CD8-positive, alpha-beta memory T cell (primary cell): ENCODE measurements around the gene TAS2R60. TPM values are rescaled to one million over a fixed set of nuclear protein-coding genes. Genes with fewer than 3 reads are reported as not detected.
"Not testable (repeated sequence)": the region's sequence is repeated elsewhere in the genome, so short reads cannot be mapped to it uniquely, and the experiment has no call there.

Experiments
- CTCF ChIA-PET: fragments of 350-600 bp; sonication (Branson Sonifier 250); formaldehyde crosslinking; loops from one replicate; lab custom pipeline; 2021; ENCODE audit warnings: antibody characterized with exemption; lab: Charles Lee
- POLR2A ChIA-PET: fragments of 350-600 bp; sonication (Branson Sonifier 250); formaldehyde crosslinking; loops from one replicate; lab custom pipeline; 2021; ENCODE audit warnings: antibody characterized with exemption; lab: Charles Lee
- DNase-seq, 5 donors: peaks; one replicate each; pipeline versions ENCODE4 v3.0.0 to v3.0.0-alpha.2; 2020 to 2022; ENCODE audit warnings: mixed read lengths in 1 of 5
- H3K27ac ChIP-seq: one replicate; pipeline ENCODE4 v1.7.0; 2013; ENCODE audit warnings: low read depth, mild to moderate bottlenecking, low read length, moderate library complexity
- H3K27me3 ChIP-seq: 2 replicates; pipeline ENCODE4 v1.7.0; 2013; ENCODE audit warnings: low read length, mild to moderate bottlenecking; ENCODE audit not compliant: insufficient read depth, poor library complexity, severe bottlenecking
- H3K36me3 ChIP-seq: 2 replicates; pipeline ENCODE4 v1.7.0; 2013; ENCODE audit warnings: mild to moderate bottlenecking, low read length, moderate library complexity; ENCODE audit not compliant: insufficient read depth
- H3K4me1 ChIP-seq: 2 replicates; pipeline ENCODE4 v1.7.0; 2013; ENCODE audit warnings: mild to moderate bottlenecking, low read length, moderate library complexity; ENCODE audit not compliant: insufficient read depth
- H3K4me3 ChIP-seq: 2 replicates; pipeline ENCODE4 v1.7.0; 2013; ENCODE audit warnings: mild to moderate bottlenecking, low read length
- H3K9me3 ChIP-seq: 2 replicates; pipeline ENCODE4 v1.7.0; 2013; ENCODE audit warnings: mild to moderate bottlenecking, low read length
- H3K27ac Mint-ChIP-seq, 8 donors: one replicate each; pipeline ENCODE4 v1.8.0; 2020 to 2021; ENCODE audit warnings: mixed read lengths in 8 of 8, mild to moderate bottlenecking in 6 of 8, inconsistent platforms in 3 of 8, moderate library complexity in 3 of 8
- H3K27me3 Mint-ChIP-seq, 2 donors: one replicate each; pipeline ENCODE4 v1.8.0; 2020 to 2021; ENCODE audit warnings: mixed read lengths in 2 of 2, mild to moderate bottlenecking in 1 of 2, moderate library complexity in 1 of 2
- H3K36me3 Mint-ChIP-seq, 3 donors: one replicate each; pipeline ENCODE4 v1.8.0; 2020 to 2021; ENCODE audit warnings: mixed read lengths in 3 of 3, inconsistent platforms in 1 of 3, mild to moderate bottlenecking in 1 of 3
- H3K4me1 Mint-ChIP-seq, 3 donors: one replicate each; pipeline ENCODE4 v1.8.0; 2020 to 2021; ENCODE audit warnings: mixed read lengths in 3 of 3, inconsistent platforms in 1 of 3, mild to moderate bottlenecking in 1 of 3
- H3K4me3 Mint-ChIP-seq, 7 donors: one replicate each; pipeline ENCODE4 v1.8.0; 2020 to 2021; ENCODE audit warnings: mixed read lengths in 7 of 7, mild to moderate bottlenecking in 6 of 7, moderate library complexity in 4 of 7, inconsistent platforms in 2 of 7
- H3K9me3 Mint-ChIP-seq, 5 donors: one replicate each; pipeline ENCODE4 v1.8.0; 2020 to 2022; ENCODE audit warnings: mixed read lengths in 5 of 5, mild to moderate bottlenecking in 3 of 5, moderate library complexity in 2 of 5, inconsistent platforms in 1 of 5
- polyA plus RNA-seq: library from polyadenylated mRNA; unstranded; fragments of 300-500 nt; fragmentation: Illumina TruSeq; gene quantifications from one replicate; pipeline ENCODE4 v1.2.3, GENCODE V29; 2021
- total RNA-seq, 2 experiments: library from RNA; stranded (reverse); gene quantifications; one replicate each; pipeline ENCODE4 v1.2.3, GENCODE V29; 2021

TAS2R60 gene
- total and polyA plus RNA-seq, 3 experiments from 2014 or later = not detected

DNA sequence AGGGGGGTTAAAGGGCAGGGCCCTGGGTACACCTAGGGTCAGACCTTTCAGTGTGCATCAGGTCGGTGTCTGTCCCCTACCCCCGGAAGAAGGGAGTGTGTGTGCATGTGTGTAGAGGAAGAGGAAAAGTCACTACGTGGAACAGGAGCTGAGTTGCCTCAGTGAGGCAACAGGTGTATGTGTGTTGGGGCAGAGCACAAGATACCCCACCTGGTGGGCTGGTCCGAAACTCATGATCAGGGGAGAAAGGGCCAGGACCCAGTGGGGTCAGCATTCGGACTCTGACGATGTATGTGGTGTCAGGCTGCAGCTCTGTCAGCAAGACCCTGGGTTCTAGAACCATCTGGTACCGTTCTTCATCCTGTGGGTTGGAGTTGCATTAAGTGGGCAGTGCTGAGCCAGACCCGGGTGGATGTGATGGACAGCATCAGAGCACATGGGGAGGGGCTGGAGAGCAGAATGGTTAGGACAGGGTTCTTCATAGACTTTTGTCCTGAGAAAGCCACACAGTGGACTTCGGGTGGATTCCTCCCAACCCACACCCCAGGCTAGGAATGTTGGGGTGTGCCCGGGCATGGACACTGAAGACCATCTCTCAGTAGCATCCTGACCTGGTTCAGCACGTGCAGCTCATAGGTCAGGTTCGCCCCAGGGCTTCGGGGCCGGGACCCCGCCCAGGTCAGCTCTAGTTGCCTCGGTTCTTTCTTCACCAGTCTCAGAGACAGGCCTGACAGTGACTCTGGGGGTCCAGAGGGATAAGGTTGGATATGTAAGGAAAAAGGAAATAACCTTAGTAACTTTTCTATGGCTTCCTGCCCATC lies 45.3 kb upstream of the TAS2R60 start:
- no peaks in the 10 kb centered on the region for H3K27me3 Mint-ChIP-seq
- Histone ChIP-seq H3K36me3 (no peaks in the 10 kb centered on the region), H3K27me3 (no peaks in the 10 kb centered on the region), H3K4me3 (no peak overlapping the region), H3K27ac (no peak overlapping the region), H3K4me1 (no peaks in the 10 kb centered on the region), H3K9me3 (no peaks in the 10 kb centered on the region)
- no peak overlapping the region for H3K27ac Mint-ChIP-seq
- ChIA-PET CTCF (interaction anchor here (1.0 kb wide), 2 partner anchors 10 to 22 kb away, joined by 3 read pairs; no protein-coding TSS in a partner anchor), POLR2A (interaction anchor here (1.0 to 3.7 kb wide), 2 partner anchors 10 to 12 kb away, joined by 5 to 21 read pairs; partner anchors contain the start of gene EPHA1)
- peaks cover 14 to 18% (median 15%) of the 10 kb centered on the region in 3 donors for H3K4me1 Mint-ChIP-seq
- no peaks in the 10 kb centered on the region for H3K9me3 Mint-ChIP-seq
- peaks cover 0 to 59% (median 5%) of the 10 kb centered on the region in 3 donors for H3K36me3 Mint-ChIP-seq
- H3K4me3 Mint-ChIP-seq = peak overlapping the region in 1 of 7 donors; percentile 11
- DNase-seq = no peak

DNA sequence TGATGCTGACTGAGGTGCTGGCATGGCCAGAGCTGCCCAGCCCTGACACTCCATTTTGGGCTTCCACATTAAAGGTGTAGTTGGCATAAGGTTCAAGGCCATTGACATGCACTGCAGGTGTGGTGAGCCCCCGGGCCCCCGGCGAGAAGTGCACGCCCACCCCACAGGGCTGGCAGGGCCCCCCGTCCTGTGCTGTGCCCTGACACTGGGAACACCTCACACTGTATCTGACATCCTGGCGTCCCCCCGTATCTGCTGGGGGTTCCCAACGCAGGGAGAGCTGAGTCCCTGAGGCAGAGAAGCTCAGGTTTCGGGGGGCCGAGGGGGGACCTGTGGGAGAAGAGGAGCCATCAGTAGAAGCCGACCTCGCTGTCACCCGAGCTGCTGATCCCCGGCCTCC lies 44.6 kb upstream of the TAS2R60 start:
- H3K4me3 ChIP-seq = no peak overlapping the region
- POLR2A ChIA-PET = no interaction called here
- H3K27ac ChIP-seq = no peak overlapping the region
- no peaks in the 10 kb centered on the region for H3K36me3 ChIP-seq
- H3K27me3 ChIP-seq = no peaks in the 10 kb centered on the region
- Mint-ChIP-seq H3K36me3 (peaks cover 0 to 52% (median 5%) of the 10 kb centered on the region in 3 donors), H3K9me3 (no peaks in the 10 kb centered on the region), H3K4me1 (peaks cover 15 to 21% (median 18%) of the 10 kb centered on the region in 3 donors), H3K27me3 (no peaks in the 10 kb centered on the region), H3K4me3 (no peak overlapping the region), H3K27ac (no peak overlapping the region)
- H3K4me1 ChIP-seq = no peaks in the 10 kb centered on the region
- CTCF ChIA-PET = interaction anchor here (0.7 to 1.0 kb wide), 2 partner anchors 9 to 18 kb away, joined by 3 read pairs; no protein-coding TSS in a partner anchor
- no peak for DNase-seq
- no peaks in the 10 kb centered on the region for H3K9me3 ChIP-seq

DNA sequence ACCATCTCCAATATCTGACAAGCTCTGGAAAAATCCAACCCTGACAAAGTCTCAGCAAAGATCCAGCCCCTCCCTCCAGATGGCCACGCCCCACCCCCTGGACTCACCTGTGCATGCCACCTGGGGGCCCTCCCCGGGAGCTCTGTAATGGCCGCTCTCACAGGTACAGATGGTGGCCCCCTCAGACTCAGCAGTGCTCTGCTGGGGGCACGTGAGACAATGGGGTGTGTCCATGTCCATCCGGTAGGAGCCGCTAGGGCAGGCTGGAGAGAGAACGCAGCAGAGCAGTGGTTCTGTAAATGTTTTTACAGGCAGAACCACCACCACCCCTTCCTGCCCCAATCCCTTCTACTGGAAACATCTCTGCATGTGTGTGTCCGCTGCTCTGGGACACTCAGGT lies 44.1 kb upstream of the TAS2R60 start:
- Histone ChIP-seq H3K36me3 (no peaks in the 10 kb centered on the region), H3K4me3 (no peak overlapping the region), H3K27me3 (no peaks in the 10 kb centered on the region), H3K4me1 (no peaks in the 10 kb centered on the region), H3K9me3 (no peaks in the 10 kb centered on the region), H3K27ac (no peak overlapping the region)
- POLR2A ChIA-PET = no interaction called here
- Mint-ChIP-seq H3K36me3 (peaks cover 0 to 47% (median 2%) of the 10 kb centered on the region in 3 donors), H3K4me1 (peaks cover 14 to 20% (median 19%) of the 10 kb centered on the region in 3 donors), H3K27ac (peak overlapping the region in 1 of 8 donors; percentile 54), H3K9me3 (no peaks in the 10 kb centered on the region), H3K27me3 (no peaks in the 10 kb centered on the region), H3K4me3 (peak overlapping the region in 1 of 7 donors; percentile 45)
- CTCF ChIA-PET = interaction anchor here (0.7 to 1.3 kb wide), 2 partner anchors 19 to 20 kb away, joined by 3 read pairs; no protein-coding TSS in a partner anchor
- no peak for DNase-seq

DNA sequence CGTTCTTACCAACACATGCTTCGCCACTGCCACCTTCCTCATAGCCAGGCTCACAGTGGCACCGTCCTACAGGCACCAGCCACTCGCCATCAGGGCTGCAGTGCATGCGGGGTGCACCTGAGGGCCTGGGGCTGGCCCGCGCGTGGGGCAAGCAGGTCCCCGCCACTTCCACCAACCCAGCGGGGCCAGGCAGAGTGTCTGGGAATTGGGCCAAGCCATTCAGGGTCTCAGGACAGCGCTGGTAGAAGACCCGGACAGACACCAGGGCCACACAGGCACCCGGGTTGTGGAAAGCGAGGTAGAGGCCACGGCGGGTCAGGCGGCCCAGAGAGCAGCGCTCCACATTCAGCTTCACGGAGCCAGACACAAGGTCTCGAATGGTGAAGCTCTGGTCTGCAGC lies 43.6 kb upstream of the TAS2R60 start:
- no peak for DNase-seq
- peaks cover 0 to 45% (median 2%) of the 10 kb centered on the region in 3 donors for H3K36me3 Mint-ChIP-seq
- ChIA-PET POLR2A (no interaction called here), CTCF (interaction anchor here (1.1 to 1.3 kb wide), 2 partner anchors 20 to 159 kb away, joined by 3 read pairs; no protein-coding TSS in a partner anchor)
- Histone ChIP-seq H3K9me3 (no peaks in the 10 kb centered on the region), H3K36me3 (no peaks in the 10 kb centered on the region), H3K4me3 (no peak overlapping the region), H3K4me1 (peaks cover under 1% of the 10 kb centered on the region), H3K27ac (no peak overlapping the region), H3K27me3 (no peaks in the 10 kb centered on the region)
- peaks cover 13 to 20% (median 20%) of the 10 kb centered on the region in 3 donors for H3K4me1 Mint-ChIP-seq
- H3K4me3 Mint-ChIP-seq = peak overlapping the region in 1 of 7 donors; percentile 45
- H3K27me3 Mint-ChIP-seq = no peaks in the 10 kb centered on the region
- H3K9me3 Mint-ChIP-seq = no peaks in the 10 kb centered on the region
- H3K27ac Mint-ChIP-seq = no peak overlapping the region

DNA sequence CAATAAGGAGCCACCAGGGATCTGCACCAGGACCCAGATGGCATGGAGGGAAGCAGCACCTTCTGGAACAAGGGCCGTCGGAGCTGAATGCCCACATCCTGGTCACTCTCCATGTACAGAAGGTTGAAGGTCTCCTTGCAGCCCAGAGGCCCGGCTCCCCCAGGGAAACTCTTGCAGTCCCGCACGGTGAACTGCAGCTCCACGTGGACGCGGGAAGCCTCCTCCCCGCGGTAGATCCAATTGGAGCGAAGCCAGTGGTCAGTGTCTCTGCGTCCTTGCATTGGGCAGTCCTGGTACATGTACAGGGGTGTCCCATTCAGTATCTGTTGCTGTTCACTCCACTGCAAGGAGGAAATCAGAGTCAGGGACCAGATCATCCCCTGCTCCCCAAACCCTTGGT lies 42.0 kb upstream of the TAS2R60 start:
- peak overlapping the region in 1 of 8 donors; percentile 29 for H3K27ac Mint-ChIP-seq
- POLR2A ChIA-PET = no interaction called here
- no peak for DNase-seq

DNA sequence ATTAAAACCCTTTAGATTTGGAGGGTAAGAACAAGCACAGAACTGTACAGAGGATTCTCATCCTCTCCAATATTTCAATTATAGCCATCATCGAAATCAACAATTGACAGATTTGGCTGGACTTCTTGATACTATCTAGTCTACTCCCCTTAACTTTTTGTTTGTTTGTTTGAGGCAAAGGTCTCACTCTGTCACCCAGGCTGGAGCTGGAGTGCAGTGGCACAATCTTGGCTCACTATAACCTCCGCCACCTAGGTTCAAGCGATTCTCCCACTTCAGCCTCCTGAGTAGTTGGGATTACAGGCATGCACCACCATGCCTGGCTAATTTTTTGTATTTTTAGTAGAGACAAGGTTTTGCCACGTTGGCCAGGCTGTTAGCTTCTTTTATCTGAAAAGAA lies 41.0 kb upstream of the TAS2R60 start:
- POLR2A ChIA-PET = not testable (repeated sequence)
- CTCF ChIA-PET = interaction anchor here (1.3 to 3.1 kb wide), 4 partner anchors 13 to 162 kb away, joined by 3 to 9 read pairs (median 4); no protein-coding TSS in a partner anchor

More for the DNA sequence above, 42.0 kb upstream of the TAS2R60 start:
- Histone ChIP-seq H3K27ac (no peak overlapping the region), H3K9me3 (no peaks in the 10 kb centered on the region), H3K27me3 (no peaks in the 10 kb centered on the region), H3K4me1 (peaks cover 17% of the 10 kb centered on the region), H3K36me3 (no peaks in the 10 kb centered on the region), H3K4me3 (no peak overlapping the region)
- H3K36me3 Mint-ChIP-seq = peaks cover 0 to 41% (median 2%) of the 10 kb centered on the region in 3 donors
- peaks cover 0 to 3% of the 10 kb centered on the region in 2 donors for H3K27me3 Mint-ChIP-seq
- H3K9me3 Mint-ChIP-seq = no peaks in the 10 kb centered on the region
- CTCF ChIA-PET = interaction anchor here (0.7 to 1.7 kb wide), 2 partner anchors 21 to 56 kb away, joined by 3 to 4 read pairs; partner anchors contain the start of gene ZYX
- peaks cover 10 to 29% (median 28%) of the 10 kb centered on the region in 3 donors for H3K4me1 Mint-ChIP-seq
- H3K4me3 Mint-ChIP-seq = no peak overlapping the region

DNA sequence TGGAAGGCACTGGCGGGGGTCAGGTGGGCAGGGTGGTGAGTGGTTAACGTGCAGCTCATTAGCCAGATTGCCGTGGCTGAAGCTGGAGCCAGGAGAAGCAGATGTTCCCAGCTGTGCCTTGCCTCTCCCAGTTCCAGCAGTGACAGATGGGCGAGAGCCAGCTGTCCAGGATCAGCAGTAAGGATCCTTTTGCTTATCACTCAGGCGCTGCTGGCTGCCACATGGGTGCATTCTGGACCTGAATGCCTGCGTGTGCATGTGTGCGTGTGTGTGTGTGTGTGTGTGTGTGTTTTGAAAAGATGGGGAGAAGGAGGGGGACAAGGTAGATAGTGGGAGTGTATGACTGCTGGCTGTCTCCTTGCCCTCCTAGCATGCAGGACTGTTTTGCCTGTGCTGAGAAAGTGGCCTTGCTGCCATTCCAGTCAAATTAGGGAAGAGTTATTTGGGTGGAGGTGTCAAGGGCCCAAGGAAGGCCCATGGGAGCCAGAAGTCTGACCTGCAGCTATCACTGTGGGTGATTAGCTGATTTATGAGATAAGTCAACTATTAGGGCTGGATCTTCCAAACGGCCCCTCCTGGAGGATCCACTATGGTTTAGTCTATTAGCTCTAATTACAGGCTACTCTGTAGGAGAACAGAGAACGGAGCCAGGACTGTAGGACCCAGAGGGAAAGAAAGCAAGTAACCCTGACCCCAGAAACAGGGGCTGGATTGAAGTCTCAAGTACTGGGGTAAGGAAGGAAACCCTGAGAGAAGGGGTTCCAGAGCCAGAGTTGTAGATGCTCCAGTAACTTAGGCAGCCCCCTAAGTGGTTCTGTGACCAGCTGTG lies 37.9 kb upstream of the TAS2R60 start:
- no peak overlapping the region for H3K4me3 ChIP-seq
- no peaks in the 10 kb centered on the region for H3K27me3 ChIP-seq
- peaks cover 43 to 65% (median 60%) of the 10 kb centered on the region in 3 donors for H3K4me1 Mint-ChIP-seq
- peaks cover 50% of the 10 kb centered on the region for H3K4me1 ChIP-seq
- H3K27ac ChIP-seq = no peak overlapping the region
- CTCF ChIA-PET = interaction anchor here (0.8 to 4.6 kb wide), 15 partner anchors 11 to 190 kb away, joined by 3 to 45 read pairs (median 5); partner anchors contain the start of gene GSTK1
- POLR2A ChIA-PET = interaction anchor here (2.0 kb wide), 1 partner anchor 25 kb away, joined by 5 read pairs; no protein-coding TSS in a partner anchor
- H3K4me3 Mint-ChIP-seq = peak overlapping the region in 1 of 7 donors; percentile 33
- H3K36me3 Mint-ChIP-seq = peaks cover 0 to 15% (median 0%) of the 10 kb centered on the region in 3 donors
- peak overlapping the region in 7 of 8 donors; percentile 14 to 97 (median 29) for H3K27ac Mint-ChIP-seq
- peaks cover 0 to 15% of the 10 kb centered on the region in 2 donors for H3K27me3 Mint-ChIP-seq
- no peaks in the 10 kb centered on the region for H3K9me3 Mint-ChIP-seq
- no peaks in the 10 kb centered on the region for H3K36me3 ChIP-seq
- H3K9me3 ChIP-seq = no peaks in the 10 kb centered on the region
- DNase-seq = no peak

More for the DNA sequence above, 41.0 kb upstream of the TAS2R60 start:
- Mint-ChIP-seq H3K4me1 (peaks cover 20 to 38% (median 38%) of the 10 kb centered on the region in 3 donors), H3K36me3 (peaks cover 0 to 36% (median 2%) of the 10 kb centered on the region in 3 donors), H3K27ac (peak overlapping the region in 1 of 8 donors; percentile 33)
- H3K9me3 ChIP-seq, H3K4me3 Mint-ChIP-seq, H3K27me3 Mint-ChIP-seq, H3K36me3 ChIP-seq, H3K27me3 ChIP-seq, DNase-seq, H3K27ac ChIP-seq, H3K9me3 Mint-ChIP-seq, H3K4me3 ChIP-seq: not testable (repeated sequence)
- H3K4me1 ChIP-seq = peaks cover 27% of the 10 kb centered on the region
